K562 (cell line): ENCODE measurements around the gene PRSS12. TPM values are rescaled to one million over a fixed set of nuclear protein-coding genes. Genes with fewer than 3 reads are reported as not detected.

Experiments
- ATAC-seq: fragments of 200-7000 bp; cut with Tn5 transposase; 3 replicates; pipeline ENCODE4 v1.9.1; 2020; ENCODE audit warnings: moderate library complexity
- BruUV-seq: library from RNA; stranded (reverse); fragments of 400-500 nt; replicated peaks from 2 replicates; lab custom pipeline; 2021; lab: Mats Ljungman, UMichigan
- CTCF ChIA-PET: fragments of 300-600 bp; formaldehyde crosslinking; extraction: SDS; loops from one replicate; lab custom pipeline; 2021; ENCODE audit warnings: low intra/inter-chr PET ratio; lab: Yijun Ruan, JAX
- POLR2A ChIA-PET: fragments of 300-600, 350-650 bp; sonication (Branson Sonifier 250); formaldehyde crosslinking; extraction: SDS; loops from one replicate; lab custom pipeline; 2021; ENCODE audit warnings: antibody characterized with exemption, inconsistent platforms; lab: Yijun Ruan, JAX
- DNase-seq, 4 experiments: peaks; one replicate each; pipeline versions ENCODE4 v3.0.0 to v3.0.0-alpha.2; 2011 to 2018; ENCODE audit warnings: low spot score in 3 of 4, mixed read lengths in 3 of 4; ENCODE audit errors: extremely low read depth in 1 of 4
- FAIRE-seq: peaks from 2 replicates; lab custom pipeline; 2011; peaks lifted over from hg19 to GRCh38; lab: Jason Lieb, UNC
- H2AFZ ChIP-seq: 2 replicates; pipeline ENCODE4 v1.6.0; 2011; ENCODE audit warnings: low read depth, low read length, control low read depth, inconsistent platforms
- H3K27ac ChIP-seq: fragments of 200-600 bp; 3 replicates; pipeline ENCODE4 v1.8.0; 2011; ENCODE audit warnings: low read depth, mild to moderate bottlenecking, control low read depth, inconsistent platforms, low read length, moderate library complexity, mixed read lengths; ENCODE audit errors: extremely low read depth
- H3K27me3 ChIP-seq, 2 experiments: fragments of 300-600 bp in 1 of 2; 2 replicates in 1 of 2; 3 replicates in 1 of 2; pipeline versions ENCODE4 v1.6.0 to v1.8.0; 2011; ENCODE audit warnings: inconsistent platforms in 2 of 2, low read length in 2 of 2, mild to moderate bottlenecking in 1 of 2, mixed read lengths in 1 of 2, moderate library complexity in 1 of 2; ENCODE audit not compliant: control insufficient read depth in 2 of 2, insufficient read depth in 2 of 2
- H3K36me3 ChIP-seq: fragments of 300-600 bp; 3 replicates; pipeline ENCODE4 v1.8.0; 2011; ENCODE audit warnings: mild to moderate bottlenecking, low read length, inconsistent platforms; ENCODE audit not compliant: control insufficient read depth, insufficient read depth
- H3K4me1 ChIP-seq, 2 experiments: fragments of 200-600 bp in 1 of 2; replicated peaks in 1 of 2; 2 replicates in 1 of 2; 3 replicates in 1 of 2; pipeline versions ENCODE4 v1.5.1 to v1.8.0; 2011; ENCODE audit warnings: inconsistent platforms in 2 of 2, low read length in 2 of 2, mild to moderate bottlenecking in 1 of 2, mixed read lengths in 1 of 2, moderate library complexity in 1 of 2; ENCODE audit not compliant: control insufficient read depth in 2 of 2, insufficient read depth in 2 of 2
- H3K4me2 ChIP-seq: 2 replicates; pipeline ENCODE4 v1.6.1; 2011; ENCODE audit warnings: low read length, control low read depth, inconsistent platforms, mixed read lengths; ENCODE audit not compliant: insufficient read depth
- H3K4me3 ChIP-seq: fragments of 200-600 bp; sonication (generic), shearing (Covaris generic); 2 replicates; pipeline ENCODE4 v1.5.1; 2016; ENCODE audit warnings: control low read depth, inconsistent platforms
- H3K79me2 ChIP-seq: fragments of 200-600 bp; 3 replicates; pipeline ENCODE4 v1.8.0; 2011; ENCODE audit warnings: low read length, inconsistent platforms; ENCODE audit not compliant: control insufficient read depth, insufficient read depth
- H3K9ac ChIP-seq, 2 experiments: 2 replicates each; pipeline versions ENCODE4 v1.6.0 to v1.6.1; 2011; ENCODE audit warnings: low read depth in 2 of 2, low read length in 2 of 2, control low read depth in 1 of 2, inconsistent platforms in 1 of 2, mild to moderate bottlenecking in 1 of 2, mixed read lengths in 1 of 2; ENCODE audit not compliant: insufficient read depth in 1 of 2
- H3K9me1 ChIP-seq: one replicate; pipeline ENCODE4 v1.6.0; 2011; ENCODE audit warnings: inconsistent platforms, mild to moderate bottlenecking, low read length, moderate library complexity; ENCODE audit not compliant: control insufficient read depth, insufficient read depth
- H3K9me3 ChIP-seq: replicated peaks from 2 replicates; pipeline ENCODE4 v1.5.1; 2011; ENCODE audit warnings: low read depth, low read length, inconsistent platforms; ENCODE audit not compliant: control insufficient read depth, insufficient read depth
- H4K20me1 ChIP-seq: replicated peaks from 2 replicates; pipeline ENCODE4 v1.6.1; 2011; ENCODE audit warnings: low read length, inconsistent platforms, mixed read lengths; ENCODE audit not compliant: control insufficient read depth, insufficient read depth
- ARHGAP35 ChIP-seq: fragments of 450-650 bp; IDR thresholded peaks from 2 replicates; pipeline ENCODE4 v1.6.1; 2018; ENCODE audit not compliant: partially characterized antibody
- CEBPZ ChIP-seq: fragments of 150-350 bp; IDR thresholded peaks from 2 replicates; pipeline ENCODE4 v1.6.1; 2014; ENCODE audit warnings: low read depth, mild to moderate bottlenecking, low read length, borderline replicate concordance
- GTF3C2 ChIP-seq: IDR thresholded peaks from 3 replicates; pipeline ENCODE4 v1.6.1; 2011; ENCODE audit warnings: borderline replicate concordance, mild to moderate bottlenecking, moderate library complexity; ENCODE audit not compliant: insufficient read length; ENCODE audit errors: extremely low read depth
- NFE2L1 ChIP-seq: fragments of 450-650 bp; IDR thresholded peaks from 2 replicates; pipeline ENCODE4 v1.6.1; 2016; ENCODE audit warnings: missing genetic modification characterization, low read depth, mild to moderate bottlenecking, missing compliant biosample characterization, moderate library complexity, borderline replicate concordance
- NFRKB ChIP-seq: fragments of 450-650 bp; IDR thresholded peaks from 2 replicates; pipeline ENCODE4 v1.6.1; 2016; ENCODE audit warnings: low read depth
- RREB1 ChIP-seq: fragments of 250-450 bp; sonication (Bioruptor Pico); IDR thresholded peaks from 2 replicates; pipeline ENCODE4 v1.4.0; 2020
- ZNF134 ChIP-seq: fragments of 250-450 bp; sonication (Bioruptor Pico); conservative IDR thresholded peaks from 2 replicates; pipeline ENCODE4 v1.4.0; 2020
- in situ Hi-C: fragments of 300-500 bp; cut with MboI; formaldehyde crosslinking; loops from 4 replicates; pipeline ENCODE4 v1.15.0; 2018; ENCODE audit warnings: inconsistent platforms, mixed read lengths
- intact Hi-C: fragments of 100-400 bp; cut with micrococcal nuclease; formaldehyde crosslinking; loops from 2 replicates; pipeline ENCODE4 v1.14.2; 2022
- polyA plus RNA-seq, 8 experiments: library from polyadenylated mRNA; depleted of rRNA in 4 of 8; stranded (reverse) in 5 of 8; unstranded in 3 of 8; fragments of >200 nt; fragmentation: Nextera tagmentation in 2 of 8; fragmentation: Illumina TruSeq in 1 of 8; extraction: Ambion mirVana in 2 of 8; extraction: Trizol in 1 of 8; gene quantifications; 2 replicates each; pipeline versions ENCODE4 v1.2.1 to v1.2.3, GENCODE V29; 2011 to 2014; ENCODE audit warnings: inconsistent platforms in 1 of 8, missing spikeins in 1 of 8
- total RNA-seq, 7 experiments: library from RNA; depleted of rRNA in 6 of 7; stranded (reverse); fragments of >200 nt in 6 of 7; fragmentation: Illumina TruSeq in 2 of 7; extraction: Trizol in 2 of 7; gene quantifications; 2 replicates each; pipeline versions ENCODE4 v1.2.1 to v1.2.3, GENCODE V29; 2011 to 2021; ENCODE audit warnings: low replicate concordance in 1 of 7
- TF ChIP-seq, protein P1 (sequence below): fragments of 250-450 bp; sonication (Bioruptor Pico); IDR thresholded peaks from 2 replicates; pipeline ENCODE4 v1.8.0; 2021; ENCODE audit warnings: moderate library complexity, mild to moderate bottlenecking, inconsistent platforms

The PRSS12 gene
- total and polyA plus RNA-seq, 9 of the 15 experiments (the other 6 are each of a cell fraction or from before 2014, with no cell fraction given), result 0.06 to 0.11 (median 0.09) TPM; not detected in 6

DNA sequence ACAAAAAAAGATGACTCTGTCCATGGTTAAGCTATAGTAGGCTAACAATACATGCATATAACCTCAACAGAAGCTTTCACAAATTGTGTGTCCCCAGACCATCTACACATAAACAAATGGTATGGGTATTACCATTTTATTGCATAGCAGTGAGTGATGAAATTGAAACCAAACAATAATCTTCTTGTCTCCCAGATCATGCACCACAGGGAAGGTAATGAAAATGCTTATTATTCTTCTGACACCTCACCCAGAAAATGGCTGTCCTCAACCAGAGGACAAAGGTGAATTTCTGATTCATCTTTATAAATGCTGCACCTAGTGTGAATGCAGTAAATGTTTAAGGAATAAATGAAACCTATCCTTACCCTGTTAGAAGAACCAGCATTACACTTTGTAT lies 8.0 kb downstream of the PRSS12 start:
- Histone ChIP-seq H3K4me1 (no peaks in the 10 kb centered on the region), H3K9me1 (no peaks in the 10 kb centered on the region), H4K20me1 (no peaks in the 10 kb centered on the region), H3K4me3 (no peak overlapping the region), H2AFZ (no peak overlapping the region), H3K79me2 (no peaks in the 10 kb centered on the region), H3K4me2 (no peak overlapping the region), H3K9me3 (no peaks in the 10 kb centered on the region), H3K9ac (no peak overlapping the region), H3K27me3 (peaks cover 0 to 9% of the 10 kb centered on the region in 2 experiments; a peak in 1 of 5 replicates), H3K36me3 (no peaks in the 10 kb centered on the region), H3K27ac (no peak overlapping the region)
- no peak for DNase-seq
- CTCF ChIA-PET, result no interaction called here
- no peak for FAIRE-seq
- intact Hi-C loops (no loop called here), in situ Hi-C loops (no loop called here)
- POLR2A ChIA-PET, result no interaction called here
- ATAC-seq, result no peak
- no TSS peak for BruUV-seq
- TF ChIP-seq, protein P1, sequence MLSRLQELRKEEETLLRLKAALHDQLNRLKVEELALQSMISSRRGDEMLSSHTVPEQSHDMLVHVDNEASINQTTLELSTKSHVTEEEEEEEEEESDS (CRISPR knock-in tag), result no peak
- TF ChIP-seq NFRKB (no peak), NFE2L1 (tag) (no peak), CEBPZ (no peak), GTF3C2 (no peak), ZNF134 (CRISPR knock-in tag) (no peak), RREB1 (CRISPR knock-in tag) (no peak), ARHGAP35 (no peak)
